GM12878 (cell line): ENCODE measurements around the gene ARAP2. TPM values are rescaled to one million over a fixed set of nuclear protein-coding genes. Genes with fewer than 3 reads are reported as not detected.

Source experiments
- ATAC-seq: fragments of 200-7000 bp; cut with Tn5 transposase; 3 replicates; pipeline ENCODE4 v1.9.1; 2020; ENCODE audit warnings: mild to moderate bottlenecking, moderate library complexity
- BruUV-seq: library from RNA; stranded (reverse); fragments of 400-500 nt; replicated peaks from 2 replicates; lab custom pipeline; 2021; lab: Mats Ljungman, UMichigan
- CTCF ChIA-PET: fragments of 300-600 bp; sonication (Branson Sonifier 250); formaldehyde crosslinking; extraction: SDS; loops from one replicate; lab custom pipeline; 2021; ENCODE audit warnings: inconsistent platforms; lab: Yijun Ruan, JAX
- POLR2A ChIA-PET: fragments of 350-600 bp; formaldehyde crosslinking; extraction: SDS; loops from one replicate; lab custom pipeline; 2021; ENCODE audit warnings: inconsistent platforms; lab: Charles Lee
- RAD21 ChIA-PET: fragments of 300-600 bp; sonication (Branson Sonifier 250); formaldehyde crosslinking; loops from one replicate; lab custom pipeline; 2023; ENCODE audit warnings: antibody characterized with exemption; ENCODE audit not compliant: unreplicated experiment; lab: Charles Lee
- SMC1A ChIA-PET: fragments of 300-600 bp; sonication (Branson Sonifier 250); formaldehyde crosslinking; loops from one replicate; lab custom pipeline; 2023; ENCODE audit not compliant: unreplicated experiment, uncharacterized antibody; lab: Charles Lee
- DNase-seq: peaks from one replicate; pipeline ENCODE4 v3.0.0-alpha.2; 2011; ENCODE audit warnings: low read depth, low spot score
- FAIRE-seq: peaks from 3 replicates; lab custom pipeline; 2011; peaks lifted over from hg19 to GRCh38; lab: Jason Lieb, UNC
- H2AFZ ChIP-seq: 2 replicates; pipeline ENCODE4 v1.6.0; 2011; ENCODE audit warnings: low read depth, low read length, control low read depth; ENCODE audit not compliant: control insufficient read depth
- H3K27ac ChIP-seq: 2 replicates; pipeline ENCODE4 v1.5.1; 2011; ENCODE audit warnings: control low read depth; ENCODE audit not compliant: control insufficient read depth, insufficient read depth
- H3K27me3 ChIP-seq, 2 experiments: replicated peaks in 1 of 2; 2 replicates each; pipeline versions ENCODE4 v1.6.0 to v1.6.1; 2011; ENCODE audit warnings: low read length in 1 of 2; ENCODE audit not compliant: control insufficient read depth in 2 of 2, insufficient read depth in 2 of 2
- H3K36me3 ChIP-seq, 2 experiments: 2 replicates each; pipeline ENCODE4 v1.5.1; 2011; ENCODE audit warnings: low read length in 1 of 2; ENCODE audit not compliant: control insufficient read depth in 2 of 2, insufficient read depth in 2 of 2
- H3K4me1 ChIP-seq: 2 replicates; pipeline ENCODE4 v1.6.1; 2011; ENCODE audit warnings: mild to moderate bottlenecking, low read length, moderate library complexity, mixed read lengths; ENCODE audit not compliant: control insufficient read depth, insufficient read depth
- H3K4me2 ChIP-seq: 2 replicates; pipeline ENCODE4 v1.6.0; 2011; ENCODE audit warnings: control low read depth; ENCODE audit not compliant: control insufficient read depth, insufficient read depth
- H3K4me3 ChIP-seq: fragments of 200-600 bp; sonication (generic); 2 replicates; pipeline ENCODE4 v1.5.1; 2016
- H3K79me2 ChIP-seq: 2 replicates; pipeline ENCODE4 v1.6.0; 2011; ENCODE audit warnings: low read length; ENCODE audit not compliant: control insufficient read depth, insufficient read depth
- H3K9ac ChIP-seq: 2 replicates; pipeline ENCODE4 v1.8.0; 2011; ENCODE audit warnings: low read length, control low read depth, mixed read lengths; ENCODE audit not compliant: control insufficient read depth, insufficient read depth
- H3K9me3 ChIP-seq: replicated peaks from 3 replicates; pipeline ENCODE4 v1.5.1; 2011; ENCODE audit warnings: mild to moderate bottlenecking, low read length; ENCODE audit not compliant: control insufficient read depth, insufficient read depth
- H4K20me1 ChIP-seq: 2 replicates; pipeline ENCODE4 v1.6.0; 2011; ENCODE audit not compliant: control insufficient read depth, insufficient read depth
- BCL11A ChIP-seq: IDR thresholded peaks from 2 replicates; pipeline ENCODE4 v1.6.1; 2011; ENCODE audit warnings: low read depth, low read length
- CEBPB ChIP-seq, 2 experiments: fragments of 150-350 bp in 1 of 2; IDR thresholded peaks; 2 replicates each; pipeline ENCODE4 v1.6.1; 2012 to 2014; ENCODE audit warnings: low read depth in 2 of 2, low read length in 2 of 2, borderline replicate concordance in 1 of 2, inconsistent platforms in 1 of 2
- PML ChIP-seq: IDR thresholded peaks from 2 replicates; pipeline ENCODE4 v1.6.1; 2012; ENCODE audit warnings: low read length, inconsistent platforms
- RB1 ChIP-seq: fragments of 450-650 bp; formaldehyde crosslinking; IDR thresholded peaks from 2 replicates; pipeline ENCODE4 v1.6.1; 2017; ENCODE audit warnings: mild to moderate bottlenecking, borderline replicate concordance
- RCOR1 ChIP-seq: conservative IDR thresholded peaks from 2 replicates; pipeline ENCODE4 v1.6.1; 2012; ENCODE audit warnings: low read depth, low read length, improper control_type of control experiment
- SMAD1 ChIP-seq: fragments of 450-650 bp; IDR thresholded peaks from 2 replicates; pipeline ENCODE4 v1.6.1; 2018; ENCODE audit warnings: mild to moderate bottlenecking, low read depth; ENCODE audit not compliant: partially characterized antibody
- SMAD5 ChIP-seq: IDR thresholded peaks from 2 replicates; pipeline ENCODE4 v1.6.1; 2016; ENCODE audit warnings: antibody characterized with exemption, low read depth
- USF1 ChIP-seq: IDR thresholded peaks from 2 replicates; pipeline ENCODE4 v1.6.1; 2011; ENCODE audit warnings: borderline replicate concordance, low read depth, mild to moderate bottlenecking, moderate library complexity, mixed read lengths, low read length; ENCODE audit not compliant: insufficient read depth; ENCODE audit errors: extremely low read length
- YBX1 ChIP-seq: fragments of 450-650 bp; IDR thresholded peaks from 2 replicates; pipeline ENCODE4 v1.6.1; 2016; ENCODE audit warnings: antibody characterized with exemption
- ZBED1 ChIP-seq: IDR thresholded peaks from 2 replicates; pipeline ENCODE4 v1.6.1; 2016; ENCODE audit warnings: borderline replicate concordance
- ZNF687 ChIP-seq: fragments of 450-650 bp; IDR thresholded peaks from 2 replicates; pipeline ENCODE4 v1.6.1; 2017; ENCODE audit warnings: mild to moderate bottlenecking, moderate library complexity
- WGBS: methylation state at CpG from one replicate; pipeline ENCODE4 v1.1.6; 2016; ENCODE audit warnings: low lambda C conversion rate; ENCODE audit not compliant: insufficient replicate concordance, insufficient coverage; ENCODE audit errors: missing lambda C conversion rate; 5-methylcytosine and 5-hydroxymethylcytosine counted together
- in situ Hi-C: fragments of 300-500 bp; cut with MboI; formaldehyde crosslinking; loops from 9 replicates; pipeline ENCODE4 v1.14.3; 2018; ENCODE audit warnings: mixed read lengths
- intact Hi-C: fragments of 100-400 bp; cut with micrococcal nuclease; formaldehyde crosslinking; loops from one replicate; pipeline ENCODE4 v1.14.2; 2022; ENCODE audit not compliant: unreplicated experiment
- polyA plus RNA-seq, 11 experiments: library from polyadenylated mRNA; depleted of rRNA in 4 of 11; unstranded in 6 of 11; stranded (reverse) in 5 of 11; fragments of >200 nt; fragmentation: Nextera tagmentation in 4 of 11; fragmentation: Illumina TruSeq in 1 of 11; extraction: Ambion mirVana in 4 of 11; extraction: Trizol in 1 of 11; gene quantifications; 1 replicate in 1 of 11; 2 replicates in 10 of 11; pipeline versions ENCODE4 v1.2.1 to v1.2.3, GENCODE V29; 2011 to 2016; ENCODE audit warnings: inconsistent platforms in 2 of 11, missing spikeins in 2 of 11, low read depth in 1 of 11
- total RNA-seq, 4 experiments: library from RNA; depleted of rRNA in 3 of 4; stranded (reverse); fragments of >200 nt in 3 of 4; fragmentation: Illumina TruSeq in 1 of 4; extraction: Trizol in 1 of 4; gene quantifications; 2 replicates each; pipeline versions ENCODE4 v1.2.1 to v1.2.3, GENCODE V29; 2013 to 2021

Gene ARAP2
- total and polyA plus RNA-seq, 10 of the 15 experiments (the other 5 are each of a cell fraction or from before 2014, with no cell fraction given) = 5.4 to 36.1 (median 12.2) TPM

- no peak overlapping the region for H2AFZ ChIP-seq
- H3K27ac ChIP-seq = no peak overlapping the region
- no peak overlapping the region for H3K9ac ChIP-seq
- ChIA-PET CTCF (interaction anchor here (0.9 kb wide), 2 partner anchors 16 to 201 kb away, joined by 3 to 6 read pairs; no protein-coding TSS in a partner anchor), RAD21 (interaction anchor here (1.6 kb wide), 1 partner anchor 43 kb away, joined by 3 read pairs; no protein-coding TSS in a partner anchor), SMC1A (interaction anchor here (1.2 to 1.5 kb wide), 2 partner anchors 9 to 44 kb away, joined by 3 to 4 read pairs; no protein-coding TSS in a partner anchor), POLR2A (interaction anchor here (1.0 kb wide), 1 partner anchor 12 kb away, joined by 3 read pairs; no protein-coding TSS in a partner anchor)
- H3K4me2 ChIP-seq = no peak overlapping the region
- H3K27me3 ChIP-seq = no peaks in the 10 kb centered on the region
- WGBS = 97% methylated on average over 4 of the region's 4 CpGs
- TF ChIP-seq YBX1 = no peak
- no peak for TF ChIP-seq RCOR1
- TF ChIP-seq SMAD5 = no peak
- no peak for TF ChIP-seq USF1
- TF ChIP-seq SMAD1 = no peak
- no peak for TF ChIP-seq ZBED1
- TF ChIP-seq PML = no peak
- no peak for TF ChIP-seq RB1
- TF ChIP-seq CEBPB (IDR thresholded peaks at IDR 0.05; ENCODE audit: borderline replicate concordance in 1 of 2, low read depth in 2 of 2, low read length in 2 of 2) = no peak
- no peak for TF ChIP-seq BCL11A
- TF ChIP-seq ZNF687 = no peak
- no peak for DNase-seq
- H3K4me1 ChIP-seq = no peaks in the 10 kb centered on the region
- H3K36me3 ChIP-seq = peaks cover 4 to 7% of the 10 kb centered on the region in 2 experiments
- FAIRE-seq = no peak
- in situ Hi-C loops (loop anchor here (25.0 kb wide), 1 partner anchor 1188 kb away; no protein-coding TSS in a partner anchor), intact Hi-C loops (no loop called here)
- no peaks in the 10 kb centered on the region; the same call in 2 of the 3 replicates for H3K9me3 ChIP-seq
- H4K20me1 ChIP-seq = no peaks in the 10 kb centered on the region
- no TSS peak for BruUV-seq
- no peak for ATAC-seq
- no peak overlapping the region for H3K4me3 ChIP-seq
- no peaks in the 10 kb centered on the region for H3K79me2 ChIP-seq
Observed at GRCh38 chr4:36198861-36199260, 45.5 kb downstream of the ARAP2 start.
